Muscle layer of colon (tissue), 2 donors: ENCODE measurements around the gene CDC45.
"Not testable (repeated sequence)": the region's sequence is repeated elsewhere in the genome, so short reads cannot be mapped to it uniquely, and the experiment has no call there.

Experiments used
- H3K27ac ChIP-seq: one replicate; pipeline ENCODE4 v1.7.0; 2013; ENCODE audit warnings: low read depth, mild to moderate bottlenecking, low read length, moderate library complexity
- H3K27me3 ChIP-seq, 2 donors: one replicate each; pipeline ENCODE4 v1.7.0; 2013; ENCODE audit warnings: low read length in 2 of 2, mild to moderate bottlenecking in 2 of 2; ENCODE audit not compliant: insufficient read depth in 2 of 2, control insufficient read depth in 1 of 2
- H3K36me3 ChIP-seq: one replicate; pipeline ENCODE4 v1.7.0; 2013; ENCODE audit warnings: mild to moderate bottlenecking, low read length; ENCODE audit not compliant: insufficient read depth
- H3K4me1 ChIP-seq: one replicate; pipeline ENCODE4 v1.7.0; 2013; ENCODE audit warnings: mild to moderate bottlenecking, low read length; ENCODE audit not compliant: insufficient read depth
- H3K4me3 ChIP-seq, 2 donors: one replicate each; pipeline ENCODE4 v1.7.0; 2013; ENCODE audit warnings: low read length in 2 of 2, low read depth in 1 of 2, mild to moderate bottlenecking in 1 of 2, moderate library complexity in 1 of 2
- H3K9ac ChIP-seq: one replicate; pipeline ENCODE4 v1.7.0; 2013; ENCODE audit warnings: low read length
- H3K9me3 ChIP-seq: one replicate; pipeline ENCODE4 v1.7.0; 2013; ENCODE audit warnings: mild to moderate bottlenecking, low read length
- donor health status: abdominal sarcoma.
- donor health status: Adenocarcinoma of cecum.

The CDC45 gene

DNA sequence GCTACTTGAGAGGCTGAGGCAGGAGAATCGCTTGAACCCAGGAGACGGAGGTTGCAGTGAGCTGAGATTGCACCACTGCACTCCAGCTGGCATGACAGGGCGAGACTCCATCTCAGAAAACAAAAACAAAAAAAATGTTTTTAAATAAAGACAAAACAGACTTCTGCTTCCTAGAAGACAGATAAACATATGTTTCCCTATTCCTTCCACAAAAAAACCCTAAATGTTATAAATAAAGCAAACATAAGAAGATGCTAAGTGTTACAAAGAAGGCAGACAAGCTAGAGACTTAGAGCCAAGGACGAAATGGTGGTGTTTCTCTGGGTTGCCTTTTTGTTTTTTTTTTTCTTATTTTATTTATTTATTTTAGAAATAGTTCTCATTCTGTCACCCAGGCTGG, 50.1 kb downstream of the CDC45 start:
- Histone ChIP-seq H3K27ac (no peak overlapping the region), H3K4me1 (no peaks in the 10 kb centered on the region), H3K27me3 (peaks cover 0 to 24% of the 10 kb centered on the region in 2 donors)

DNA sequence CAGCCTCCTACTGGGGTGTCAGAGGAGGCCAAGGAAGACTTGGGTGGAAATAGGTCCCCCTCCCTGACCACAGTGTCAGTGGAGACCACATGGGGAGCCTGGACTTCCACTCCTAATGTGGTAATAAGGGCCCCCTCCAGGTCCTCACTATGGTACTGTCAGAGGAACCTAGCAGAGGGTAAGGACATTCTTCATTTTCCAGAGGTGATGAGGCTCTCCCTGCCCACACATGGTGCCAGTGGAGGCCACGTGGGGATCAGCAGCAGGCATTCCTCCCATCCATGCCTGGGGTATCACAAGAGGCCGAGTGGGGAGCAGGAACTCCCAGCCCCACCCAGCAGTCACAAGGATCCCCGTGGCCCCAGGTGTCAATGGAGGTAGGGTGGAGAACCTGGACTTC, 51.0 kb downstream of the CDC45 start:
- Histone ChIP-seq H3K4me1 (no peaks in the 10 kb centered on the region), H3K9me3 (no peaks in the 10 kb centered on the region), H3K36me3 (no peaks in the 10 kb centered on the region)

More for the DNA sequence above, 50.1 kb downstream of the CDC45 start:
- H3K36me3 ChIP-seq = no peaks in the 10 kb centered on the region
- no peak overlapping the region for H3K4me3 ChIP-seq
- no peaks in the 10 kb centered on the region for H3K9me3 ChIP-seq
- no peak overlapping the region for H3K9ac ChIP-seq

DNA sequence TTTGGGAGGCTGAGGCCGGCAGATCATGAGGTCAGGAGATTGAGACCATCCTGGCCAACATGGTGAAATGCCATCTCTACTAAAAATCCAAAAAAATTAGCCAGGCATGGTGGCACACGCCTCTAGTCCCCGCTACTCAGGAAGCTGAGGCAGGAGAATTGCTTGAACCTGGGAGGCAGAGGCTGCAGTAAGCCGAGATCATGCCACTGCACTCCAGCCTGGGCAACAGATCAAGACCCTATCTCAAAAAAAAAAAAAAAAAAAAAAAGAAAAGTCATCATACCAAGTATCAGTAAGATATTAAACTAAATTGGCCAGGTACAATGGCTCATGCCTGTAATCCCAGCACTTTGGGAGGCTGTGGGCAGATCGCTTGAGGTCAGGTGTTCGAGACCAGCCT, 51.6 kb downstream of the CDC45 start:
- H3K9ac ChIP-seq, H3K36me3 ChIP-seq, H3K27me3 ChIP-seq, H3K4me1 ChIP-seq, H3K9me3 ChIP-seq, H3K27ac ChIP-seq, H3K4me3 ChIP-seq: not testable (repeated sequence)

More for the DNA sequence above, 51.0 kb downstream of the CDC45 start:
- Histone ChIP-seq H3K9ac (no peak overlapping the region), H3K27ac (no peak overlapping the region), H3K27me3 (peaks cover 0 to 14% of the 10 kb centered on the region in 2 donors), H3K4me3 (no peak overlapping the region)

DNA sequence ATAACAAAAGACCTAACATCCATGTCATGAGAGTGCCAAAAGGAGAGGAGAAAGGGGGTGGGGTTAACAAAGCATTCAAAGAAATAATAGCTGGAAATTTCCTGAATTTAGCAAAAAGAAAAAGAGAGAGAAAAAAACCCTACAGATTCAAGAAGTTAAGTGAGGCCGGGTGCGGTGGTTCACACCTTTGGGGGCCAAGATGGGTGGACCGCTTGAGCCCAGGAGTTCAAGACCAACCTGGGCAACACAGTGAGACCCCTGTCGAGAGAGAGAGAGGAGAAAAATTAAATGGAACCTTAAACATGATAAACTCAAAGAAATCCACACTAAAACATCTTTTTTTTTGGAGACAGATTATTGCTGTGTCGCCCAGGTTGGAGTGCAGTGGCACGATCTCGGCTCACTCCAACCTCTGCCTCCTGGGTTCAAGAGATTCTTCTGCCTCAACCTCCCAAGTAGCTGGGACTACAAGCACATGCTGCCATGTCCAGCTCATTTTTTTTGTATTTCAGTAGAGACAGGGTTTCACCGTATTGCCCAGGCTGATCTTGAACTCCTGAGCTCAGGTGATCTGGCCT, 53.4 kb downstream of the CDC45 start:
- no peak overlapping the region for H3K4me3 ChIP-seq
- H3K36me3 ChIP-seq = no peaks in the 10 kb centered on the region
- peaks cover 0 to 3% of the 10 kb centered on the region in 2 donors for H3K27me3 ChIP-seq
- no peak overlapping the region for H3K27ac ChIP-seq
- no peaks in the 10 kb centered on the region for H3K4me1 ChIP-seq
- no peaks in the 10 kb centered on the region for H3K9me3 ChIP-seq
- no peak overlapping the region for H3K9ac ChIP-seq

DNA sequence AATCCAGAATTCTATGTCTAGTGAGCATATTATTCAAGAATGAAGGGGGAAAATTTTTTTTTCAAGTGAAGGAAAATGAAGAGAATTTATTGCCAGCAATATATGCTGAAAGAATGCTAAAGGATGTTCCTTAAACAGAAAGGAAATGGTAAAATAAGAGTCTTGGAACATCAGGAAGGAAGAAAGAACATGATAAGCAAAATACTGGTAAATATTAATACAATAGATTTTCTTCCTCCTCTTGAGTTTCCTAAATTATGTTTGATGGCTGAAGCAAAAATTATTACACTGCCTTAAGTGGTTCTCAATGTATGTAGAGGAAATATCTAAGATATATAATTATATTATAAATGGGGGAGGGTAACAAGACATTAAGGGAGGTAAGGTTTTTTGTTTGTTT, 54.1 kb downstream of the CDC45 start:
- Histone ChIP-seq H3K27me3 (peaks cover 0 to 3% of the 10 kb centered on the region in 2 donors), H3K27ac (no peak overlapping the region), H3K9ac (no peak overlapping the region), H3K4me3 (no peak overlapping the region), H3K36me3 (no peaks in the 10 kb centered on the region), H3K4me1 (no peaks in the 10 kb centered on the region), H3K9me3 (no peaks in the 10 kb centered on the region)

DNA sequence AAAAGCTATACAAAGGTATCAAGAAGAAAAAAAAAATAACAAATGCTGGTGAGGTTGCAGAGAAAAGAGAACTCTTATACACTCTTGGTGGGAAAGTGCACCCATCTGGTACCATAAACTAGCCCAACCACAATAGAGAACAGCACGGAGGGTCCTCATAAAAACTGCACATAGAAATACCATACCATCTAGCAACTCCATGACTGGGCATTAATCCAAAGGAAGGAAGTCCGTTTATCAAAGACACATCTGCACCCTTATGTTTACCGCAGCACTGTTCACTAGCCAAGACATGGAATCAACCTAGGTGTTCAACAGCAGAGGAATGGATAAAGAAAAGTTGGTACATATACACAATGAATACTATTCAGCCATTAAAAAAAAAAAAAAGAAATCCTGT, 55.3 kb downstream of the CDC45 start:
- Histone ChIP-seq H3K36me3 (no peaks in the 10 kb centered on the region), H3K27ac (no peak overlapping the region), H3K9me3 (no peaks in the 10 kb centered on the region), H3K4me3 (no peak overlapping the region), H3K4me1 (no peaks in the 10 kb centered on the region), H3K9ac (no peak overlapping the region), H3K27me3 (peaks cover 0 to 3% of the 10 kb centered on the region in 2 donors)

DNA sequence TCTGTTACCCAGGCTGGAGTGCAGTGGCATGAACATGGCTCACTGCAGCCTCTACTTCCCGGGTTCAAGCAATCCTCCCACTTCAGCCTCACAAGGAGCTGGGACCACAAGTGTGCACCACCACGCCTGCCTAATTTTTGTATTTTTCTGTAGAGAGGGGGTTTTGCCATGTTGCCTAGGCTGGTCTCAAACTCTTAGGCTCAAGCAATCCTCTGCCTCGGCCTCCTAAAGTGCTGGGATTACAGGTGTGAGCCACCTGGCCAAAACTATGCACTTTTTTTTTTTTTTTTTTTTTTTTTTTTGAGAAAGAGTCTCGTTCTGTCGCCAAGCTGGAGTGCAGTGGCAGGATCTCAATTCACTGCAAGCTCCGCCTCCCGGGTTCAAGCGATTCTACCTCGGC, 56.8 kb downstream of the CDC45 start:
- no peaks in the 10 kb centered on the region for H3K27me3 ChIP-seq
- H3K4me3 ChIP-seq = no peak overlapping the region
- H3K27ac ChIP-seq = no peak overlapping the region
- no peaks in the 10 kb centered on the region for H3K36me3 ChIP-seq
- no peaks in the 10 kb centered on the region for H3K9me3 ChIP-seq
- H3K9ac ChIP-seq = no peak overlapping the region
- no peaks in the 10 kb centered on the region for H3K4me1 ChIP-seq

DNA sequence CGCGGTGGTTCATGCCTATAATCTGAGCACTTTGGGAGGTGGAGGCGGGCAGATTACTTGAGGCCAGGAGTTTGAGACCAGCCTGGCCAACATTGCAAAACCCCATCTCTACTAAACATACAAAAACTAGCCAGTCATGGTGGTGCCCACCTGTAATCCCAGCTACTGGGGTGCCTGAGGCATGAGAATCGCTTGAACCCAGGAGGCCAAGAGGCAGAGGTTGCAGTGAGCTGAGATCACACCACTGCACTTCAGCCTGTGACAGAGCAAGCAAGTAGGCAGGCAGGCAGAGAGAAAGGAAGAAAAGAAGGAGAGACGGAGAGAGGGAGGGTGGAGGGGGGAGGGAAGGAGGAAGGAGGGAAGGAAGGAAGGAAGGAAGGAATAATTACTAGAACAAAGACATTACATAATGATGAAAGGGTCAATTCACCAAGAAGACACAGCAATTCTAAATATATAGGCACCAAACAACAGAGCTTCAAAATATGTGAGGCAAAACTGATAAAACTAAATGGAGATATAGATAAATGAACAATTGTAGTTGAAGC, 58.3 kb downstream of the CDC45 start:
- H3K27ac ChIP-seq = no peak overlapping the region
- H3K9ac ChIP-seq = no peak overlapping the region
- no peaks in the 10 kb centered on the region for H3K9me3 ChIP-seq
- H3K27me3 ChIP-seq = no peaks in the 10 kb centered on the region
- no peaks in the 10 kb centered on the region for H3K36me3 ChIP-seq
- no peaks in the 10 kb centered on the region for H3K4me1 ChIP-seq
- H3K4me3 ChIP-seq = no peak overlapping the region

DNA sequence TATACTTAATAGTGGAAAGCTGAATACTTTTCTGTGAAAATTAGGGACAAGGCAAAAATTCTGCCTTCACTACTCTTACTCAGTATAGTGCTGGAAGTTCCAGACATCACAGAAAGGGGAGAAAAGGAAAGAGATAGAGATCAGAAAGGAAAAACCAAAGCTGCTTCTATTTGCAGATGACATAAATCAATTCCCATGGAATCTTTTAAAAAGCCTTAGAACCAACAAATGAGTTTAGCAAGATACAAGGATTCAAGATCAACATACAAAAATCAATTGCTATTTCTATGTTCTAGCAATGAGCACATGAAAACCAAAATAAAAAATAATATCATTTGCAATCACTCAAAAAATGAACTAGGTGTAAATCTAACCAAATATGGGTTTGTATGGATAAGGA, 60.7 kb downstream of the CDC45 start:
- Histone ChIP-seq H3K9ac (no peak overlapping the region), H3K27ac (no peak overlapping the region), H3K4me1 (no peaks in the 10 kb centered on the region), H3K27me3 (no peaks in the 10 kb centered on the region), H3K36me3 (no peaks in the 10 kb centered on the region), H3K9me3 (no peaks in the 10 kb centered on the region), H3K4me3 (no peak overlapping the region)

DNA sequence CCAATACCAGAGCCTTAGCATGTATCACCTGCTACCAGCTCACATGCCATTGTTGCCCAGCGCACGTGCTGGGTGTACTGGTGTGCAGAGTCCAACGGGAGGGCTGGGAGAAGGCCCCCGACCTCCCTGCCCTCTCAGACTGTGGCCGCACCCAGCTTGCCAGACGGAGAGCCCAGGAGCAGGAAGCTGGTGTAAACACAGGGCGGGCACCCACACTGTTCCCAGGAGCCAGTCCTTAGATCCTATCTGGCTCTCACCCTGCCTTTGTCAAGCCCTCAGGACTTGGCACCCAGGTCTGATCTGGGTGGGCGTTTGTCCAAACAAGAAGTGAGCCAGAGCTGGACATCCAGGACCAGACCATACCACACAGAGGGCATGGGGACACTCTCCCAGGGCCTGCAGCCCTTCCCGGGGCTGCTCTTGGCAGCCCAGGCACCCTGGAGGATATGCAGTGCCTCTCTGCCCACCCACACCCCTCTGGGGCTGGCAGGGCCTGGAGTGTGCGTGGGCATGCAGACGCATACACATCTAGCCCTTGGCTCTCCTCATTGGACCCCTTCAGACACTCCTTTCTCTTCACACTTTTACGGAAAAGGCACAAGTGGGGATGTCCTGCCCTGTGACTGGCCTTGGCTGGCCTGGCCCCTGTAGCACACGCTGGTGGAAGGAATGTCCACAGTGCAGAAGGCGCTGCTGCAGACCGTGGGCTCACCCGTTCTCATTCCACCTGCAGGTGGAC, 64.4 kb downstream of the CDC45 start:
- Histone ChIP-seq H3K9ac (no peak overlapping the region), H3K4me3 (no peak overlapping the region), H3K4me1 (no peaks in the 10 kb centered on the region), H3K27me3 (no peaks in the 10 kb centered on the region), H3K27ac (no peak overlapping the region), H3K36me3 (no peaks in the 10 kb centered on the region), H3K9me3 (no peaks in the 10 kb centered on the region)

DNA sequence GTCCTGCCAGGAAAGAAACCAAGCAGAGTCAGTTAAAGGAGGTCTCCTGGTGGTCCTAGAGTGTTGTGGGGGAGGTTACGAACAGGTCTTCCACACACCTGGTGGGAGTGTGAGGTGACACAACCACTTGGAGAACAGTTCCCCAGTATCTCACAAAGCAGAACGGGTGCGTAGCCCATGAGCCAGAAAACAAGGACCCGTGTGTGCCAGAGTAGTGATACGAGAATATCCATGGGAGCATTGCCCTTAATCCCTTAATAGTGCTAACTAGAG, 66.2 kb downstream of the CDC45 start:
- Histone ChIP-seq H3K27me3 (no peaks in the 10 kb centered on the region), H3K36me3 (no peaks in the 10 kb centered on the region), H3K4me1 (no peaks in the 10 kb centered on the region), H3K9ac (no peak overlapping the region), H3K9me3 (no peaks in the 10 kb centered on the region), H3K4me3 (no peak overlapping the region), H3K27ac (no peak overlapping the region)

DNA sequence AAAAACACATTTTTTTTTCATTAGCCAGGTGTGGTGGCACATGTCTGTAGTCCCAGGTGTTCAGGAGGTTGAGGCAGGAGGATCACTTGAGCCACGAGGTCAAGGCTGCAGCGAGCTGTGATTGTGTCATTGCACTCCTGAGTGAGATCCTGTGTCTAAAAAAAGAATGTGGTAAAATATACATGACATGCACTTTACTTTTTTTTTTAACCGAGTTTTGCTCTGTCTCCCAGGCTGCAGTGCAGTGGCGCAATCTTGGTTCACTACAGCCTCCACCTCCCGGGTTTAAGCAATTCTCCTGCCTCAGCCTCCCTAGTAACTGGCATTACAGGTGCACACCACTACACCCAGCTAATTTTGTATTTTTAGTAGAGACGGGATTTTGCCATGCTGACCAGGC, 67.0 kb downstream of the CDC45 start:
- Histone ChIP-seq H3K36me3 (no peaks in the 10 kb centered on the region), H3K9ac (no peak overlapping the region), H3K27ac (no peak overlapping the region), H3K4me1 (no peaks in the 10 kb centered on the region), H3K27me3 (no peaks in the 10 kb centered on the region), H3K4me3 (no peak overlapping the region), H3K9me3 (no peaks in the 10 kb centered on the region)
